ENCODE data around the gene TMTC1. TPM values are rescaled to one million over a fixed set of nuclear protein-coding genes. Genes with fewer than 3 reads are reported as not detected.

TMTC1 gene
- total and polyA plus RNA-seq, 2 of the 8 experiments (the other 6 are each of a cell fraction or from before 2014, with no cell fraction given) = 15.4 to 20.8 TPM

GRCh38 chr12:29644536-29645162 lies 139.1 kb downstream of the TMTC1 start:
- Histone ChIP-seq H4K91ac (replicated peaks; ENCODE audit: insufficient read length, low read length) (no peak overlapping the region), H3K56ac (replicated peaks; ENCODE audit: insufficient read length, low read depth, low read length) (no peak overlapping the region), H3K4me3 (ENCODE audit: extremely low read depth in 1 of 4, insufficient read depth in 2 of 4, low read depth in 3 of 4, low read length in 4 of 4) (no peak overlapping the region), H3K23ac (ENCODE audit: insufficient read length) (no peak overlapping the region), H3K14ac (ENCODE audit: insufficient read length) (no peak overlapping the region), H3K9ac (replicated peaks in 1 of 4; ENCODE audit: extremely low read depth in 1 of 4, low read depth in 3 of 4, low read length in 3 of 4) (no peak overlapping the region), H4K5ac (ENCODE audit: insufficient read length, low read depth, low read length) (no peak overlapping the region), H3K4ac (replicated peaks; ENCODE audit: insufficient read length, low read depth, low read length) (no peak overlapping the region), H3K27ac (ENCODE audit: low read depth, low read length) (no peak overlapping the region), H2AFZ (ENCODE audit: low read length) (no peak overlapping the region), H3K27me3 (replicated peaks in 1 of 4; ENCODE audit: control insufficient read depth in 3 of 4, extremely low read depth in 1 of 4, insufficient read depth in 3 of 4, low read length in 3 of 4) (no peaks in the 10 kb centered on the region), H3K79me1 (ENCODE audit: low read depth, low read length) (no peaks in the 10 kb centered on the region), H4K8ac (ENCODE audit: extremely low read depth, insufficient read depth, low read length) (no peak overlapping the region), H2BK5ac (ENCODE audit: low read depth, low read length) (no peak overlapping the region), H3K4me2 (ENCODE audit: insufficient read depth in 1 of 2, low read depth in 2 of 2, low read length in 2 of 2) (no peak overlapping the region), H3K9me3 (ENCODE audit: insufficient read depth in 2 of 2, low read depth in 1 of 2, low read length in 1 of 2) (no peaks in the 10 kb centered on the region), H2BK120ac (replicated peaks; ENCODE audit: low read depth, low read length) (no peak overlapping the region), H3K18ac (ENCODE audit: extremely low read depth, low read length) (no peak overlapping the region), H3K4me1 (replicated peaks in 1 of 4; ENCODE audit: control insufficient read depth in 3 of 4, insufficient read depth in 4 of 4, low read length in 3 of 4) (peaks cover 0 to 6% (median 3%) of the 10 kb centered on the region in 4 experiments; a peak in 2 of 7 replicates), H3K36me3 (ENCODE audit: control insufficient read depth in 2 of 4, insufficient read depth in 4 of 4, low read length in 3 of 4) (peaks cover 0 to 2% (median 0%) of the 10 kb centered on the region in 4 experiments; a peak in 2 of 8 replicates), H3K79me2 (ENCODE audit: control insufficient read depth in 1 of 2, insufficient read depth in 2 of 2, low read length in 2 of 2) (no peaks in the 10 kb centered on the region), H2BK20ac (ENCODE audit: low read length) (no peak overlapping the region), H2AK5ac (ENCODE audit: low read depth, low read length) (no peak overlapping the region; the same call in 1 of the 2 replicates), H4K20me1 (replicated peaks in 1 of 2; ENCODE audit: control insufficient read depth in 1 of 2, insufficient read depth in 2 of 2, low read length in 2 of 2) (no peaks in the 10 kb centered on the region), H2BK12ac (ENCODE audit: low read depth, low read length) (no peak overlapping the region), H2BK15ac (ENCODE audit: low read length) (no peak overlapping the region), H3K23me2 (ENCODE audit: low read depth, low read length) (no peaks in the 10 kb centered on the region; the same call in 1 of the 2 replicates)
- DNase-seq (ENCODE audit: low read depth in 1 of 2, low spot score in 2 of 2) (no peak), FAIRE-seq (no peak)
- ChIA-PET CTCF (ENCODE audit: partially characterized antibody) (interaction anchor here (0.7 to 1.0 kb wide), 3 partner anchors 24 to 245 kb away, joined by 3 to 4 read pairs (median 3); no protein-coding TSS in a partner anchor), POLR2A (ENCODE audit: partially characterized antibody) (no interaction called here)
- WGBS, 2 experiments (ENCODE audit: extremely low coverage in 1 of 2, insufficient coverage in 1 of 2, insufficient read length in 1 of 2, insufficient replicate concordance in 2 of 2, low coverage in 1 of 2, low lambda C conversion rate in 2 of 2, missing lambda C conversion rate in 1 of 2) = 100% methylated on average over 1 of the region's 1 CpG; no CpG with 5 or more reads in 1 of the 2 experiments
- TF ChIP-seq RXRA (IDR thresholded peaks at IDR 0.05; ENCODE audit: insufficient read depth, low read depth, low read length) (no peak), MAX (IDR thresholded peaks at IDR 0.05) (no peak), KDM1A (IDR thresholded peaks at IDR 0.05; ENCODE audit: borderline replicate concordance, low read length) (no peak), EP300 (IDR thresholded peaks at IDR 0.05; ENCODE audit: borderline replicate concordance in 1 of 2, low read depth in 2 of 2, low read length in 2 of 2) (no peak), TEAD4 (IDR thresholded peaks at IDR 0.05; ENCODE audit: low read depth, low read length) (no peak), BCL11A (IDR thresholded peaks at IDR 0.05; ENCODE audit: low read depth in 2 of 2, low read length in 2 of 2) (no peak), E2F6 (IDR thresholded peaks at IDR 0.05) (no peak), HDAC6 (IDR thresholded peaks at IDR 0.05; ENCODE audit: low read depth, low read length) (no peak), NANOG (IDR thresholded peaks at IDR 0.05; ENCODE audit: insufficient read depth, low read depth, low read length, poor library complexity, severe bottlenecking) (no peak), SIN3A (conservative IDR thresholded peaks at IDR 0.05 in 1 of 2, IDR thresholded peaks at IDR 0.05 in 1 of 2; ENCODE audit: low read depth in 1 of 2, low read length in 2 of 2) (no peak), SAP30 (IDR thresholded peaks at IDR 0.05; ENCODE audit: insufficient read depth, insufficient replicate concordance, low read length) (no peak)
